Breast epithelium (tissue), 4 donors: ENCODE measurements around the gene SLC6A9. TPM values are rescaled to one million over a fixed set of nuclear protein-coding genes. Genes with fewer than 3 reads are reported as not detected.
A peak's percentile ranks its signal among the peaks of the same experiment; 100 is the strongest.

ENCODE experiments used
- DNase-seq, 2 donors: peaks; one replicate each; pipeline ENCODE4 v3.0.0-alpha.2; 2019; ENCODE audit warnings: low spot score in 2 of 2
- H3K27ac ChIP-seq, 2 donors: fragments of 200-600 bp; sonication (generic) in 1 of 2; one replicate each; pipeline ENCODE4 v1.5.1; 2016 to 2019; ENCODE audit warnings: mild to moderate bottlenecking in 1 of 2
- H3K27me3 ChIP-seq, 2 donors: fragments of 200-600 bp; sonication (generic) in 1 of 2; one replicate each; pipeline versions ENCODE4 v1.5.1 to v1.6.0; 2017 to 2019; ENCODE audit warnings: control low read depth in 1 of 2, mild to moderate bottlenecking in 1 of 2
- H3K36me3 ChIP-seq: fragments of 200-600 bp; one replicate; pipeline ENCODE4 v1.5.1; 2019
- H3K4me1 ChIP-seq, 2 donors: fragments of 200-600 bp; sonication (generic); one replicate each; pipeline ENCODE4 v1.5.1; 2016 to 2019; ENCODE audit warnings: control low read depth in 1 of 2
- H3K4me3 ChIP-seq, 3 donors: fragments of 200-600 bp; sonication (generic); 1 replicate in 2 of 3; 2 replicates in 1 of 3; pipeline ENCODE4 v1.5.1; 2016 to 2019; ENCODE audit warnings: mild to moderate bottlenecking in 3 of 3, moderate library complexity in 2 of 3
- H3K9me3 ChIP-seq, 2 donors: fragments of 200-600 bp; sonication (generic) in 1 of 2; one replicate each; pipeline ENCODE4 v1.5.1; 2016 to 2019; ENCODE audit warnings: control low read depth in 1 of 2
- POLR2A ChIP-seq: fragments of 450-650 bp; IDR thresholded peaks from one replicate; pipeline ENCODE4 v1.6.1; 2016; ENCODE audit warnings: antibody characterized with exemption, mild to moderate bottlenecking, moderate library complexity
- POLR2AphosphoS5 ChIP-seq, 3 donors: sonication (generic); formaldehyde crosslinking; IDR thresholded peaks; one replicate each; pipeline ENCODE4 v1.6.1; 2017; ENCODE audit warnings: antibody characterized with exemption in 3 of 3
- intact Hi-C: fragments of 100-400 bp; cut with DNase I; formaldehyde crosslinking; loops from one replicate; pipeline ENCODE4 v1.15.1; 2023; ENCODE audit warnings: low total_unique reads
- total RNA-seq, 3 donors: library from RNA; depleted of rRNA; stranded (reverse); fragments of >200 nt; gene quantifications; one replicate each; pipeline ENCODE4 v1.1.0, GENCODE V29; 2016
- TF ChIP-seq, protein P1 (sequence below), 3 donors: fragments of 450-650 bp; IDR thresholded peaks; one replicate each; pipeline ENCODE4 v1.5.1; 2016 to 2017; ENCODE audit warnings: antibody characterized with exemption in 3 of 3, mild to moderate bottlenecking in 3 of 3, moderate library complexity in 3 of 3

Gene SLC6A9
- total RNA-seq, 3 donors from 2014 or later, result 0.32 to 5.1 (median 3.9) TPM

DNA sequence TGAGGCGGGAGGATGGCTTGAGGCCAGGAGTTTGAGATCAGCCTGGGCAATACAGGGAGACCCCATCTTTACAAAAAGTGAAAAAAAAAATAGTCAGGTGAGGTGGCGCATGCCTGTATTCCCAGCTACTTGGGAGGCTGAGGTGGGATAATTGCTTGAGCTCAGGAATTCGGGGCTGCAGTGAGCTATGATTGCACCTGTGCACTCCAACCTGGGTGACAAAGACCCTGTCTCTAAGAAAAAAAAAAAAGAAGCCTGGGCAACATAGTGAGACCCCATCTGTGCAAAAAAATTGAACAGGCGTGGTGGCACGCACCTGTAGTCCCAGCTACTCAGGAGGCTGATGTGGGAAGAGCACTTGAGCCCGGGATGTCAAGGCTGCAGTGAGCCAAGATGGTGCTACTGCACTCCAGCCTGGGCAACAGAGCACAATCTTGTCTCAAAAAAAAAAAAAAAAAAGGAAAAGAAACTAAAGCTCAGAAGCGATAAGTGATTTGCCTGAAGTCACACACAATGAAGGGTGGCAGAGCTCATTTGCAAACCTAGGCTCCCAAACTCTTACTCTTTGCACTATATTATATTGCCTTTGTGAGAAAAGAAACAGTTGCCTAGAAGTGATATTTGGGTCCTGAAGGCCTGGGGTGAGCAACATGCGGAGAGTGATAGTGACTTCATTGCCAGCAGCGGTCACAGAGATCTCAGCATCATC is 37.9 kb downstream of the SLC6A9 start:
- no peak for DNase-seq
- intact Hi-C loops, result no loop called here
- no peak overlapping the region for H3K27ac ChIP-seq
- H3K4me1 ChIP-seq, result peaks cover 0 to 5% of the 10 kb centered on the region in 2 donors
- H3K9me3 ChIP-seq, result no peaks in the 10 kb centered on the region
- no peak overlapping the region for H3K4me3 ChIP-seq
- H3K36me3 ChIP-seq, result no peaks in the 10 kb centered on the region
- H3K27me3 ChIP-seq, result no peaks in the 10 kb centered on the region
- TF ChIP-seq POLR2A (no peak), POLR2AphosphoS5 (IDR thresholded peaks at IDR 0.05) (no peak)
- TF ChIP-seq, protein P1, sequence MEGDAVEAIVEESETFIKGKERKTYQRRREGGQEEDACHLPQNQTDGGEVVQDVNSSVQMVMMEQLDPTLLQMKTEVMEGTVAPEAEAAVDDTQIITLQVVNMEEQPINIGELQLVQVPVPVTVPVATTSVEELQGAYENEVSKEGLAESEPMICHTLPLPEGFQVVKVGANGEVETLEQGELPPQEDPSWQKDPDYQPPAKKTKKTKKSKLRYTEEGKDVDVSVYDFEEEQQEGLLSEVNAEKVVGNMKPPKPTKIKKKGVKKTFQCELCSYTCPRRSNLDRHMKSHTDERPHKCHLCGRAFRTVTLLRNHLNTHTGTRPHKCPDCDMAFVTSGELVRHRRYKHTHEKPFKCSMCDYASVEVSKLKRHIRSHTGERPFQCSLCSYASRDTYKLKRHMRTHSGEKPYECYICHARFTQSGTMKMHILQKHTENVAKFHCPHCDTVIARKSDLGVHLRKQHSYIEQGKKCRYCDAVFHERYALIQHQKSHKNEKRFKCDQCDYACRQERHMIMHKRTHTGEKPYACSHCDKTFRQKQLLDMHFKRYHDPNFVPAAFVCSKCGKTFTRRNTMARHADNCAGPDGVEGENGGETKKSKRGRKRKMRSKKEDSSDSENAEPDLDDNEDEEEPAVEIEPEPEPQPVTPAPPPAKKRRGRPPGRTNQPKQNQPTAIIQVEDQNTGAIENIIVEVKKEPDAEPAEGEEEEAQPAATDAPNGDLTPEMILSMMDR (IDR thresholded peaks at IDR 0.05), result no peak

DNA sequence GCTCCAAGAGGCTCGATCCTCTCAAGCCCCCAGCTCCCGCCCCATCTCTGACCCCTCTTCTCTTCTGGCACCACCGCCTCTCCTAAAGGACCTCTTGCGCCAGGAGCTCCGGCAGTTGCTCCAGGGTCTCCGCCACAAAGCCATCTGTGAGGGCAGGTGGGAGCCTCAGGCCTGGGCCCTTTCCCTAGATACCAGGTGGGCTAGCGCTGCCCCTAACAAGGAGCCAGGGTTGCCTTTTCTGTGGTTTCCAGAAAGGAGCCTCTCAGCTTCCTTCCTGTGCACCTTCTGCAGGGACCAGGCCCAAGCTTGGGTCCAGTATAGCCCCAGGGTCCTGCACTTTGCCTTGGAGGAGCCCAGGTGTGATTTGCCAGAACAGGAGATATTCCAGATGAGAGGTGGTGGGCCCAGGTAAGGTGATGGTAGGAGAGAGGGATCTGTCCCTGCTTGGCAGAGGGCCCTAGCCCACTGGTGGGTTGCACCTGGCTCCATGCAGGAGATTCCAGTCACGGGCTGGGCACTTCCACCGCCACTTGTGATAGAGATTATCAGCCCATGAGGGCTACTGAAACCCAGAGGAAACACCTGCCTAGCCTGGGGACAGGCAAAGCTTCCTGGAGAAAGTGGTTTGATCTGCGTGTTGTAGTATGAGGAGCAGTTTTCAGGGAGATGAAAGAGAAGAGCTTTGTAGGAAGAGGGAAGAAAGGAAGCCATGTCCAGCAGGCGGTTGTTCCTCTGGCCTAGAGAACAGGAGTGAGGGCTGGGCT is 38.8 kb downstream of the SLC6A9 start:
- Histone ChIP-seq H3K27me3 (no peaks in the 10 kb centered on the region), H3K4me1 (peaks cover 0 to 5% of the 10 kb centered on the region in 2 donors), H3K4me3 (peak overlapping the region; percentile 65 to 73 (median 71)), H3K36me3 (no peaks in the 10 kb centered on the region), H3K27ac (peak overlapping the region; percentile 91), H3K9me3 (no peaks in the 10 kb centered on the region)
- TF ChIP-seq, protein P1 (IDR thresholded peaks at IDR 0.05), result no peak
- TF ChIP-seq POLR2AphosphoS5 (IDR thresholded peaks at IDR 0.05) (no peak), POLR2A (no peak)
- intact Hi-C loops, result no loop called here
- no peak for DNase-seq

DNA sequence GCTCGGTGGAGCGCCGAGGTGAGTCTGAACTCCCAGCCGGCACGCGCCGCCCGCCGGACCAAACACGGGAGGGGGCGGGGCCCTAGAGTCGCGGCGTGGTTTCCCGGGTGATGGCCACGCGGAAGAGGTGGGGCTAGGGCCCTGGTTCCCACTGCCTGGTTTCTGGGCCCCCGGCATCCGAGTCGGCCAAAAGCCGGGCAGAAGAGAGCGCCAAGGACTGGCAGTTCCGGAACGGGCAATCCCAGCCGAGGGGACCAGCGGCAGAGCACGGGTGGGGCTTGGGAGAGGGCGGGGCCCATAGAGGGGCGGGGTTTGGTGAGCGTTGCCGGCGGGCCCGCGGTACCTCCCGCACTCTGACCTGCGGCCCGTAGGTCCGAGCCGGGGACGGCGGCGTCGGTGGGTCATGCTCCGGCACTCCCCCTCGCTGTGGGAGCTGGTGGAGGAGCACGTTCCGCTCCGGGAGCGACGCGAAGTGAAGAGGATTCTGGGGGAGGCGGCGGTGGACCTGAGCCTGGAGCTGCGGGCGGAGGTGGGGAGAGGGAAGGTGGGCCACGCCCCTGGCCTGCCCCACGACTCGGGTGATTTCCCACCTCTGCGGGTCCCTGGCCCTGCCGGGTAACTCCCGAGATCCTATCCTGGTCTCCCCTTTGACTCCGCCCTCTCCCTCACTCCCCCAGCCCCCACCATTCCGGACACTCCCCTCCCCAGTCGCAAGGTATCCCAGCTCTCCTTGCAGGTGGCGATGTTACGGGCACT is 39.6 kb downstream of the SLC6A9 start, which contains the start of gene CCDC24:
TSS of gene CCDC24 (plus strand) at position 124 of the 756 bp plus-strand sequence. CDS start at position 404, 280 bp downstream.
- peak; percentile 85 to 86 for DNase-seq
- Histone ChIP-seq H3K27me3 (no peaks in the 10 kb centered on the region), H3K27ac (peak within 1 kb of the TSS; percentile 91), H3K4me1 (peaks cover 0 to 5% of the 10 kb centered on the region in 2 donors), H3K4me3 (peak within 1 kb of the TSS; percentile 65 to 73 (median 71)), H3K9me3 (no peaks in the 10 kb centered on the region), H3K36me3 (no peaks in the 10 kb centered on the region)
- intact Hi-C loops, result no loop called here
- TF ChIP-seq, protein P1 (IDR thresholded peaks at IDR 0.05), result no peak
- TF ChIP-seq POLR2AphosphoS5 (IDR thresholded peaks at IDR 0.05) (peak in 1 of 3 donors; percentile 59), POLR2A (no peak)

DNA sequence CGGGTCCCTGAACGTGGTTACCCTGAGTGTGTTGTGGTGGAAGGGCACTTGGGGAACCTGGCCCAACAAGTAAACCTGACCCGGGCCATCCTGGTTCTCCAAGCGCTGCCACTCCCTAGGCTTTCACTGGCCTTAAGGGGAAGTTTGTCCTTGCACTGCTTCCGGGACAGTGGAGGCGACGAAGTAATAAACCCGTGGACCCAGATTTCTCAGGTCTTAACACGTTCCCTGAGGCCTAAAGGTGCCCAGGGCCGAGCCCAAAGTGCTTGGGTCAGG is 40.1 kb downstream of the SLC6A9 start:
- peak overlapping the region; percentile 65 to 73 (median 71) for H3K4me3 ChIP-seq
- no peak for DNase-seq
- H3K9me3 ChIP-seq, result no peaks in the 10 kb centered on the region
- no peaks in the 10 kb centered on the region for H3K36me3 ChIP-seq
- TF ChIP-seq, protein P1 (IDR thresholded peaks at IDR 0.05), result no peak
- TF ChIP-seq POLR2A (no peak), POLR2AphosphoS5 (IDR thresholded peaks at IDR 0.05) (peak in 1 of 3 donors; percentile 16)
- H3K27ac ChIP-seq, result peak overlapping the region; percentile 91
- H3K27me3 ChIP-seq, result no peaks in the 10 kb centered on the region
- peaks cover 0 to 5% of the 10 kb centered on the region in 2 donors for H3K4me1 ChIP-seq
- intact Hi-C loops, result no loop called here
